HG03175 (cell line): ENCODE results near the gene ADGRG6.
"Not testable (repeated sequence)": the region's sequence is repeated elsewhere in the genome, so short reads cannot be mapped to it uniquely, and the experiment has no call there.

Experiments
- ATAC-seq: cut with Tn5 transposase; IDR thresholded peaks from one replicate; pipeline ENCODE4 v1.9.1; 2021; ENCODE audit warnings: mild to moderate bottlenecking, moderate library complexity; ENCODE audit not compliant: unreplicated experiment

The ADGRG6 gene

DNA sequence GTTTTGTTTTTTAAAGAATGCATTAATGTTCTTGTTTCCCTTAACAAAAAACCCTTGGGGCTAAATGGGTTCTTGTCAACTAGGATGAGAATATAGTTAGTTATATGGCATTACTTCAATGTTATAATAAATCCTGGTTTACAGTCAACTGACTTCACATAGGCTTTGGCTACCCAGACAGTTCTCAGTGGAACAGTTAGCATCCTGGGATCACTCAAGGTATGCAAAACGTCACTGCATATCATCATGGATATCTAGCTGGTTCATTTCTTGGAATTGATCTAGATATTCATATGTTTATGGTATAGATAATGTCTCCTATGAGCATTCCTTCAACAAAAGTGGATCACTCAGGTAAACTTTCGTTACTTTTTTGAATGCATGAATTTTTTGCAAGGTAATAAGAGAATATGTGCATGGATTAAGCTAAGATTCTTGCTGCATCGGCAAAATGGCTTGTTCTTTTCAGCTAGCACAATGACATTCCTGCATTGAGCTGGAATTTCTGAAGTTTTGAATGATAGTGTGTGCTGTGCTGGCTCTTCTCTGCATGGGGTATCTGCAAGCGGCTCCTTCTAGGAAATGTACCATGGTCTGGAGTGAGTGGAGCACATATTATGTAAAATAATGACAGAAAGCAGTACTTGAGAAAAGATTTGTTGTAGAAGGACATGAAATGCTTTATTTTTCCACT, 138.9 kb downstream of the ADGRG6 start:
- ATAC-seq = no peak

DNA sequence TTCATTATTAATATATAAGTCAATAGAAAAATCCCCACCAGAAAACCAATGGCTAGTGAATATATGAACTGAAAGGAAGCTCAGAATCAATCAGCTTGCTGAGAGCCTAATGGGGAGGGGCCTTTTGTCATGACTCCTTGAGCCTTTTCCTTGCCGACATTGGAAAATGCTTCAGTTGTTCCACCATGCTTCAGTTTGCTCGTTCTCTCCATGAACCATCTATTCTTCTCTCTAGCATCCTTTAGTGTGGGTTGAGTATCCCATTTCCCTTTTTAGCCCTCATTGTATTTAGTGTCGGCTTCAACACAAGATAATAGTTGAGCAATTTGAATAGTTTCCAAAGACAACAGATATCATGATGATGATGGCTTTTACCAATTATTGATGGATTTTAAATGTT, 139.9 kb downstream of the ADGRG6 start:
- no peak for ATAC-seq

DNA sequence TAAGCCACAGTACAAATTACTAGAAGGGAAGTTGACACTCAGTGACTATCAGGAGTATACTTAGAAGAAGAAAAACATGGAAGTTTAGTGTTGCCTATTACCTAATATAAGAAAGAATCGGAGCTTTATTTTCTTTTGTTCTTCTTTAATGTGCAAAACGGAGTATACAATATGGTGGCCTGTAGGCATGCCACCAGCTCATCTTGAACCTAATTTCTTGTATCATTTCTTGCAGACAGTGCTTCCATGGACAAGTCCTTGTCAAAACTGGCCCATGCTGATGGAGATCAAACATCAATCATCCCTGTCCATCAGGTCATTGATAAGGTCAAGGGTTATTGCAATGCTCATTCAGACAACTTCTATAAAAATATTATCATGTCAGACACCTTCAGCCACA, 141.3 kb downstream of the ADGRG6 start:
- ATAC-seq = no peak

DNA sequence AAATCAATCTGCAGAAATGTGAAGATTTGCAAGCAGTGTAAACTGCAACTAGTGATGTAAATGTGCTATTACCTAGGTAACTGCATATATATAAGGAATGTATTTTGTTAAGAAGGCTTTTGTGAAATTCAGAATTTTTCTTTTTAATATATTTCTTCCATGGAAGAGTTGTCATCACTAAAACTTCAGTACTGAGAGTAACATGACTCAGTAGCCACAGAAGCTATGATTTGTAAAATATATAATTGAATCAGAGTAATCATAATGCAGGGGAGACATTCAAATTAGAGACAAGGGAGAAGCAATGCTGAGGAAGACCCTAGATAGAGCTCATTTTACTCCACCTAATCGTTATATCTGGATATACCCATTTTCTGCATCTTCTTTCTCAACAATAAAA, 141.7 kb downstream of the ADGRG6 start:
- ATAC-seq = no peak

DNA sequence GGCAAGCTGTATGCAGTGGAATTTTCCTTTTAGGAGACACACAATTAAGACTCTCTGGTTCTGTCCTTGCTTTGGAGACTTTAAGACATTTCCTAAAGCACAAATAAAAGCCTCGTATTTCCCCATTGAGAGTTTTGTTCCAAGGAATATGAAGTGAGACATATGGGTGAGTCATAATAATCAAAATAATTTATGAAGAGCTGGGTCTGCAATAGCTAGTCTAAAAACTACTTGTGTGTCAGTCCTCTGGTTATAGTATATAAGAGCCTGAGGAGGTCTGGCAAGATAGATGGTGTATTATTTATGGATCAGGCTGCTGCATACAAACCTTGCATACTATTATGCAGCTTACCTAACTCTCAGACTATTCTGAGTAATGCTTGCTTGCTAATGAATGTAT, 142.6 kb downstream of the ADGRG6 start:
- ATAC-seq = no peak

DNA sequence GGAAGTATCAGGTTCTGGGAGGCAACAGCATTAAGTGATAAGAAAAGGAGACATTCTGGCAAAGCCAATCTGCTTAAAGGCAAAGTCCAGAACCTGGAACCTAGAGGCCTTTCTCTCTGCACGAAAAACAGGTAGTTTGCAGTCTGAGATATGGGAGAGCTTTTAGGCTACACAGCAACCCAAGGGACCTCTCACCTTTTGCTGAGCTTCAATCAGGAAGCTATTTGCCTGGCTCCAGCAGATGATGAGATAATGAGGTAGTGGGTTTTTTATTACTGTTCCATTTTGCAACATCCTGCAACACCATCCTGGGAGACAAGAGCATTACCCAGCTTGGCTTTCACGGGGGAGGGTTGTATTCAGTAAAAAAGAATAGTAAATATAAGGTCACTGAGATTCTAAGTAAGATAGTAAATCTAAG, 143.1 kb downstream of the ADGRG6 start:
- no peak for ATAC-seq

DNA sequence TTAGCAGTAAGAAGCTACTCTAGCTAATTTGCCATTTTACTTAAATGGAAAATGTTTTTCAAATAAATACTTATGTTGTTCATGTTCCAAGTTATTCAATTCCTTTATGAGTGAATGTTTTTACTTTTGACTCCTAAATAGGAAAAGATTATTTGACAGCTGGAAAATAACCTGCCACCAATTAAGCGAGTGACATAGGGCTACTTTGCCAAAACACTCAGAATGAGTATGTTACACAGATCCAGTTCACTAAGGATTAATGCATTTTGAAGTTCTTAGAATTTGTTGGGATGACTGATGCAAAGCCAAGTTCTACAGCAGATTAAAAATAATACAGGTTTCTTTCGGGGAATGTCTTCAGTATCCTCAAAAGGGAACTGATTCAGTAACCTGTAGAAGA, 144.4 kb downstream of the ADGRG6 start:
- no peak for ATAC-seq

DNA sequence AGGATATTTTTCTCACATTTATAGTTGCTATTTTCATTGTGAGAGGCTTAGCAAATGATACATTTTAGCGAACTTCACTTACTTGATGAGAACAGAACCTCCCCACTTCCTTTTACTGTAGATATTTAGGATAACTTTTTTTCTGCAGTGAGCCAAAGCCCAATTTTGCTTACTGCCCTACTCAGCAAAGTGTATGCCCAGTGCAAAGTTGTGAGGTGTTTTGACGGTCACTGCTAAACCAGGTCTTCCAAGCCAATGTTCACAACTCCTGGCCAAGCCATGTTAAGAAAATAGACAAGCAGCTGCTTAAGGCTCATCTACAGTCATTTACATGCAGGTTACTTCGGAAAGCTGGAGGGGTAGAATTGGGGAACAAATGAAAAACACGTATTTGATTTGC, 144.8 kb downstream of the ADGRG6 start:
- no peak for ATAC-seq

DNA sequence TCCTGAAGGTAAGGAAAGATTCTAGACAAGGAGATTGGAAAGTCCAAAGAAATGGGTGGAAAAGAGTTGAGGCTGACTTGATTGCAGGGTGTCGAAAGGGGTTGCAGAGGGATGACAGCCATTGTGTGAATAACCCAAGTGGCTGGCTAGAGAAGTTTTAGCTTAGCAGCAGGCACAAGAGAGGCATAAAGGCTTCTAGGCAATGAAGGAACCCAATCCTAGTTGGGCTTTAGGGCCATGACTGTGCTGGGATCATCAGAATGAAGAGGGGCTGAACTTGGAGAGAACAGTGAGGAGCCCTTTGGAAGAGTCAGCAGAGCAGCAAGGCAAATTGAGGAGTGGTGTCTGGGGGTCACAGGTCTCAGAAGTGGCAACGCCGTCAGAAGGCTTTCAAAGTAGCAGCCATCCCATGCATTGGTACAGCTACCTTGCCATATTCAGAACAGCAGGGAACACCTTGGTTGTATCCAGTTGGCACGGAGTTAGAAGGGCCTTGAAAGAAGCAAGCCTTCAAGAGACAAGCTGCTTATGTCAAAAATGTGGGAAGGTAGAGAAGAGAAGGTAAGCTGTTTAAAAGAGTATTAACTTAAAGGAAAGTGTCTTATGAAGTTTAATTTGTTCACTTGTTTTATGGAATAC, 146.4 kb downstream of the ADGRG6 start:
- no peak for ATAC-seq

DNA sequence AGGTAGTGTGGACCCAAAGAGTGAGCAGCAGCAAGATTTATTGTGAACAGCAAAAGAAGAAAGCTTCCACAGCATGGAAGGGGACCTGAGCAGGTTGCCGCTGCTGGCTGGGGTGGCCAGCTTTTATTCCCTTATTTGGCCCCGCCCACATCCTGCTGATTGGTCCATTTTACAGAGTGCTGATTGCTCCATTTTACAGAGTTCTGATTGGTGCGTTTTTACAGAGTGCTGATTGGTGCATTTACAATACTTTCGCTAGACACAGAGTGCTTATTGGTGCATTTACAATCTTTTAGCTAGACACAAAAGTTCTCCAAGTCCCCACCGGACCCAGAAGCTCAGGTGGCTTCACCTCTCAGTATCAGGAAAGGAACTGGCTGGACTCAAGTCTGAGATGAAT, 149.0 kb downstream of the ADGRG6 start:
- ATAC-seq = not testable (repeated sequence)

DNA sequence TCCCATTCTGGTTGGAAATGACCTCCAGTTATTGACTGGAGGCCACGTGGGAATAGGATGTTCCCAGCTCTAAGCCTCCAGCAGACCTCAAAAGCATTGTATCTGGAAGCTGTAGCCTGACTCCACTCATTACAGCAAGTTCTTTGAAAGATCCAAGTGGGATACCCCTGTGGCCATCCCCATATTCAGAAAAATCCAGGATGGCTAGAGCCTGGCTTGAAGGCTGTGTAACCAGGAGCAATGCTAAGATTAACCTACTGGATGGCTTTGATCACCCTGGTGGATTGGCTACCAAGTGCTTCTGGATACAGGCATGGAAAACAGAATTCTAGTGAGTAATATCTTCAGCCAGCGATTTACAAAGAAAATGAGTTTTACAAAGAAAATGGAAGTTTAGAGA, 151.2 kb downstream of the ADGRG6 start:
- no peak for ATAC-seq

DNA sequence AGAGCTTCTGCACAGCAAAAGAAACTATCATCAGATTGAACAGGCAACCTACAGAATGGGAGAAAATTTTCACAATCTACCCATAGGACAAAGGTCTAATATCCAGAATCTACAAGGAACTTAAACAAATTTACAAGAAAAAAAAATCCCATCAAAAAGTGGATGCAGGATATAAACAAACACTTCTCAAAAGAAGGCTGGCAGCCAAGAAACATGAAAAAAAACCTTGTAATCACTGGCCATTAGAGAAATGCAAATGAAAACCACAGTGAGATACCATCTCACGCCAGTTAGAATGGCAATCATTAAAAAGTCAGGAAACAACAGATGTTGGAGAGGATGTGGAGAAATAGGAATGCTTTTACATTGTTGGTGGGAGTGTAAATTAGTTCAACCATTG, 152.4 kb downstream of the ADGRG6 start:
- not testable (repeated sequence) for ATAC-seq

DNA sequence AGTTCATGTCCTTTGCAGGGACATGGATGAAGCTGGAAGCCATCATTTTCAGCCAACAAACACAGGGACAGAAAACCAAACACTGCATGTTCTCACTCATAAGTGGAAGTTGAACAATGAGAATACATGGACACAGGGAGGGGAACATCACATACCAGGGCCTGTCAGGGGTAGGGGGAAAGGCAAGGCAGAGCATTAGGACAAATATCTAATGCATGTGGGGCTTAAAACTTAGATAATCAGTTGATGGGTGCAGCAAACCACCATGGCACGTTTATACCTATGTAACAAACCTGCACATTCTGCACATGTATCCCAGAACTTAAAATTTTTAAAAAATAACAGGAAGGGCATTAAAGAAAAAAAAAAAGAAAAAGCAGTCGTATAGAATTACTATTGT, 153.0 kb downstream of the ADGRG6 start:
- ATAC-seq = not testable (repeated sequence)

DNA sequence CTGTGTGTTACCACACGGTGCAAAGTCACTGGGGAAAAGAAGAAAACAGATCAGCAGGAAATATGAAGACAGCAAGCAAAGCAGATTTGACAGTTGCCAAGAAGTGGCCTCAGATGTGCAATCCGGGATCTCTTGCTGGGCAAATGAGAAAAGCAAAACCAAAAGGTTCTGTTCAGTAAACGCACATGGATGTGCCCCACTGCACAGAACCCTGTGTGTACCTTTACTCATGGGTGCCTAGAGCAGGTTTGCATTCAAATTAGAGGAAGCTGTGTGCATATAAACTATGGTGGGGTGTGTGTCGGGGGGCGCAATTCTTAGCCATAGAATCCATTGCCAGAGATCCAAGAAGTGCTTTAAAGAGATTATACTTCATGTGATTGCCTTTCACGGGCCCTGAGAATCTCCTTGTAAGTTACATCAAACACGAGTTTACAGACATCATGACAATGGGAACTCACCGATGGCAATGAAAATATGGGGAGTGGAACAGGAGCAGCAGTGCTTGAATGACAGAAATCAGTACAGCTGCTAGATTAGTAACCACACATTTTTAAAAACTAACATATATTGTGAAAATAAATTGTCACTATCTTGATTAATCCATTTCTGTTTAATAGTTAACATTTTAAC, 154.3 kb downstream of the ADGRG6 start:
- no peak for ATAC-seq

DNA sequence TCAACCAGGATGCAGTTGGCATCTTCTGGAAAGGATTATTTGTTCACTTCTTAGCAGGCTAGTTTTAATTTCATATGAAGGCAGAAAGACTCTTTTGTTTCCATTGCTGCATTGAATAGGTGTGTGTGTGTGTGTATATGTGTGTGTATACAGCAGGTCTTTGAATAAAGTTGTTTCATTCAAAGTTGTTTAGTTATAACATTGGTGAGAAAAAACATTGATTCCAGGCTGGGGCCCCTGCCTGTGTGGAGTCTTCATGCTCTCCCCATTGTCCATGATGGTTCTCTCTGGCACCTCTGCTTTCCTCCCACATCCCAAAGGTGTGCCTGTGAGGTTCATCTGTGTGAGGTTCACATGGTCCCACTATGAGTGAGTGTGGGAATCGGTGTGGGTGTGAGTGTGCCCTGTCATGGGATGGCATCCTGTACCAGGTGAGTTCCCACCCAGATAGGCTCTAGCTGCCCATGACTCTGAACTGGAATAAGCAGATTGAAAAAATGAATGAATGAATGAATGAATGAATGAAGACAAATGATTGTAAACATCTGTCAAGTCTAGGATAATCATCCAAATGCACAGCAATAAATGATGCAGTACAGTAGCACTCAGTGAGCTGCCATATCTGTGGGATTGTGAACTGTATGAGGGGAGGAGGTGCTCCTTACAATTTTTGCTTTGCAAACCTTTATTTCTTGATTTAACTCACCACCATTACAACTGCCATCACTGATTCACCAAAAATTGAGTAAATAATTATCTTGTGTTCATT, 156.0 kb downstream of the ADGRG6 start:
- no peak for ATAC-seq

DNA sequence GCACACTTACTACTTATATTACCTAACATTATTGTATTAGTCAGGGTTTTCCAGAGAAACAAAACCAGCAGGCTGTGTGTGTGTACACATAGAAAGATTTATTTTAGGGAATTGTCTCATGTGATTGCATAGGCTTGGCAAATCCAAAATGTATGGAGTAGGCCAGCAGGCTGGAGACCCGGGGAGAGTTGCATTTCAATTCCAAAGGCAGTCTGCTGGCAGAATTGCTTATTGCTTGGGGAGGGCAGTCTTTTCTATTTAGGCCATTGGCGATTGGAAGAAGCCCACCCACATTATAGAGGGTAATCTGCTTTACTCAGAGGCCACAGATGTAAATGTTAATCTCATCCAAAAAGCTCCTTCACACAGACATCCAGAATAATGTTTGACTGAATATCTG, 157.0 kb downstream of the ADGRG6 start:
- no peak for ATAC-seq

DNA sequence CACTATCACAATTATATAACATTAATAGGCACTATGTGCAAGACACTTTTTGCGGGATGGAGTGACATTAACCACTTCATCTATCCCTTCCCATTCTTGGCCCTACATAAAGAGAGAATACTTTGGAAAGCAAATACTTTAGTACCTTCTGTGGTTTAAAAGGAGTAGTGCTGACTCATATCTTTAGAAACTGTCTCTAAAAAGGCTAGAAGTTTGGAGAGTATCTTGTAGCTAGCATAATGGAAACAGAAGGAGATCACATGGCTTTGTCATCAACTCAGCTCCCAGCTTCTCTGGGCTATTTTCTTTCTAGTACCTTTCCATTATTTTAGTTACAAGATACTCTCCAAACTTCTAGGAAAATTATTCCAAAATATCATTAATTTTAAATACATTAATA, 157.5 kb downstream of the ADGRG6 start:
- ATAC-seq = no peak

DNA sequence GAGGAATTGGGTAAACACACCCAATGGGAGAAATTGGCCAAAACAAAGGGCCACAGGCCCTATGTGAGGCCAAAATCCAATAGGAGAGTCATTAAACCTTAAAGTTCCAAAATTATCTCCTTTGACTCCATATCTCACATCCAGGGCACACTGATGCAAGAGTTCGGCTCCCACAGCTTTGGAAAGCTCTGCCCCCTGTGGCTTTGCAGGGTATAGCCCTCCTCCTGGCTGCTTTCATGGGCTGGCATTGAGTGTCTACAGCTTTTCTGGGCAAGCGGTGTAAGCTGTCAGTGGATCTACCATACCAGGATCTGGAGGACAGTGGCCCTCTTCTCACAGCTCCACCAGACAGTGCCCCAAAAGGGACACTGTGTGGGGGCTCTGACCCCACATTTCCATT, 160.5 kb downstream of the ADGRG6 start:
- no peak for ATAC-seq

DNA sequence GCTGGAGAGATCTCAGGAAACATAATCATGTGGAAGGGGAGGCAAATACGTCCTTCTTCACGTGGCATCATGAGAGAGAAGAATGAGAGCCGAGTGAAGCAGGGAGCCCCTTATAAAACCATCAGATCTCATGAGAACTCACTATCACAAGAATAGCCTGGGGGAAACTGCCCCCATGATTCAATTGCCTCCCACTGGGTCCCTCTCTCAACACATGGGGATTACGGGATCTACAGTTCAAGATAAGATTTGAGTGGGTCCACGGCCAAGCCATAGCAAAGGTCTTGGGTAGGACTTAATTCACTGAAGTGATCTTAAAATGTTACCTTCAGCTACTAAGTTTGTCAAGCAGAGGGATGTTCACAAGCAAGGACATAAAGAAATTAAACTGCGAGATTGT, 162.2 kb downstream of the ADGRG6 start:
- ATAC-seq = no peak

DNA sequence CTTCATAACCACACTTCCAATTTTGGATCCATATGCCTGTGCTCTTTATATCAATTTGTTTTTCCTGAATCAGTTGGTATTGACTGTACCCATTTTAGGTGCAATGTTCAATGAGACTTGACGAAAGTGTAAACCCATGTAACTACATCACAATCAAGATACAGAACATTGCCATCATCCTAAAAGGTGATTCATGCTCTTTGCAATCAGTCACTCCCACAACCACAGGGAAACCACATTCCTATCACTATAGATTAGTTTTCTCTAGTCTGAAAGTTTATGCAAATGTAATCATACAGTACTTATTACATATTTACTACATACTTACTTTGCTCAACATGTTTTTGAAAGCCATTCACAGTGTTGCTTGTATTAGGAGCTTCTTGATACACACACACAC, 167.4 kb downstream of the ADGRG6 start:
- ATAC-seq = no peak

DNA sequence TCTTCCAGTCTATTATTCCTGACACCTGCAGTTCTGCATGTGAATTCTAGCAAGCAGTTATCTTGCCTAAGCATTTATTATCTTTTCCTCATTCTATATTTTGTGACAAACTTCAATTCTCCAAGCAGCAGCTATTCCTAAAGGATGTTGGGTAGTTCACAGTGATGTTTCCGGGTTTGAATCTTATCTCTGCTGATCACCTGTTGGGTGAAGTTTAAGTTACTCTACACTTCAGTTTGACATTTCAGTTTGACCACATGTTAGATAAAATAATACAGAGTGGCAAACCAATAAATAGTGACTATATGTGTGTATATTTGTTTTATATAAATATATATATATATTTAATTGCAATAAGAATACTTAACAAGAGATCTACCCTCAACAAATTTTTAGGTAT, 168.6 kb downstream of the ADGRG6 start:
- ATAC-seq = no peak
